Measurements from ENCODE around the gene HPSE2. TPM values are rescaled to one million over a fixed set of nuclear protein-coding genes. Genes with fewer than 3 reads are reported as not detected.

The HPSE2 gene
- total RNA-seq, 3 donors from 2014 or later, result 2.7 to 8.0 (median 5.9) TPM

GRCh38 chr10:98638920-98639319 lies 596.7 kb downstream of the HPSE2 start:
- H3K9me3 ChIP-seq, result no peaks in the 10 kb centered on the region
- no peaks in the 10 kb centered on the region for H3K4me1 ChIP-seq
- DNase-seq (ENCODE audit: low spot score in 2 of 2), result no peak
- TF ChIP-seq POLR2A (IDR thresholded peaks at IDR 0.05) (no peak), POLR2AphosphoS5 (IDR thresholded peaks at IDR 0.05) (no peak)
- TF ChIP-seq, protein P1, sequence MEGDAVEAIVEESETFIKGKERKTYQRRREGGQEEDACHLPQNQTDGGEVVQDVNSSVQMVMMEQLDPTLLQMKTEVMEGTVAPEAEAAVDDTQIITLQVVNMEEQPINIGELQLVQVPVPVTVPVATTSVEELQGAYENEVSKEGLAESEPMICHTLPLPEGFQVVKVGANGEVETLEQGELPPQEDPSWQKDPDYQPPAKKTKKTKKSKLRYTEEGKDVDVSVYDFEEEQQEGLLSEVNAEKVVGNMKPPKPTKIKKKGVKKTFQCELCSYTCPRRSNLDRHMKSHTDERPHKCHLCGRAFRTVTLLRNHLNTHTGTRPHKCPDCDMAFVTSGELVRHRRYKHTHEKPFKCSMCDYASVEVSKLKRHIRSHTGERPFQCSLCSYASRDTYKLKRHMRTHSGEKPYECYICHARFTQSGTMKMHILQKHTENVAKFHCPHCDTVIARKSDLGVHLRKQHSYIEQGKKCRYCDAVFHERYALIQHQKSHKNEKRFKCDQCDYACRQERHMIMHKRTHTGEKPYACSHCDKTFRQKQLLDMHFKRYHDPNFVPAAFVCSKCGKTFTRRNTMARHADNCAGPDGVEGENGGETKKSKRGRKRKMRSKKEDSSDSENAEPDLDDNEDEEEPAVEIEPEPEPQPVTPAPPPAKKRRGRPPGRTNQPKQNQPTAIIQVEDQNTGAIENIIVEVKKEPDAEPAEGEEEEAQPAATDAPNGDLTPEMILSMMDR (IDR thresholded peaks at IDR 0.05), result no peak
- intact Hi-C loops (cut with DNase I; ENCODE audit: low total_unique reads), result loop anchor here (1.0 kb wide), 1 partner anchor 10 kb away; no protein-coding TSS in a partner anchor
- no peak overlapping the region for H3K27ac ChIP-seq
- no peaks in the 10 kb centered on the region for H3K36me3 ChIP-seq
- no peak overlapping the region for H3K4me3 ChIP-seq
- H3K27me3 ChIP-seq, result no peaks in the 10 kb centered on the region

DNA sequence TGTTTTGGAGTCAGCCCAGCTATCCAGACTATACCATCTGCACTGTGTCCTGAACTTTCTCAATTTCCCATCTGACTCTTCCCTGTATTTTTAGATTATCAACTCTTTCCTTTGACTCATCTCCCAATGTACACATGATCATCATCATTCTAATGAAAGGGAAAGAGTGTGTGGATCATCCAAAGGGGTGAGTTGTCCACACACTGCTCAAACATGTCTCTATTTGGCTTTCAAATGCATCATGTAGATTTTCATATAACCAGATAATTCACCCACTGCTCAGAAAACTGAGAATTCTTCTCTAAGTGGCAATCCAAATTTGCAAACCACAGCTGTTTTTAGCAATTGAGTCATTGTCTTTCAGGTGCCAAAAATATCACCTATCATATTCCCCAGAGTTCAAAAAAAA lies 598.7 kb downstream of the HPSE2 start:
- Histone ChIP-seq H3K9me3 (no peaks in the 10 kb centered on the region), H3K4me3 (no peak overlapping the region), H3K4me1 (no peaks in the 10 kb centered on the region), H3K27me3 (no peaks in the 10 kb centered on the region), H3K36me3 (no peaks in the 10 kb centered on the region), H3K27ac (no peak overlapping the region)
- no peak for TF ChIP-seq POLR2A (IDR thresholded peaks at IDR 0.05)
- no peak for TF ChIP-seq POLR2AphosphoS5 (IDR thresholded peaks at IDR 0.05)
- DNase-seq (ENCODE audit: low spot score in 2 of 2), result no peak
- intact Hi-C loops (cut with DNase I; ENCODE audit: low total_unique reads), result no loop called here

DNA sequence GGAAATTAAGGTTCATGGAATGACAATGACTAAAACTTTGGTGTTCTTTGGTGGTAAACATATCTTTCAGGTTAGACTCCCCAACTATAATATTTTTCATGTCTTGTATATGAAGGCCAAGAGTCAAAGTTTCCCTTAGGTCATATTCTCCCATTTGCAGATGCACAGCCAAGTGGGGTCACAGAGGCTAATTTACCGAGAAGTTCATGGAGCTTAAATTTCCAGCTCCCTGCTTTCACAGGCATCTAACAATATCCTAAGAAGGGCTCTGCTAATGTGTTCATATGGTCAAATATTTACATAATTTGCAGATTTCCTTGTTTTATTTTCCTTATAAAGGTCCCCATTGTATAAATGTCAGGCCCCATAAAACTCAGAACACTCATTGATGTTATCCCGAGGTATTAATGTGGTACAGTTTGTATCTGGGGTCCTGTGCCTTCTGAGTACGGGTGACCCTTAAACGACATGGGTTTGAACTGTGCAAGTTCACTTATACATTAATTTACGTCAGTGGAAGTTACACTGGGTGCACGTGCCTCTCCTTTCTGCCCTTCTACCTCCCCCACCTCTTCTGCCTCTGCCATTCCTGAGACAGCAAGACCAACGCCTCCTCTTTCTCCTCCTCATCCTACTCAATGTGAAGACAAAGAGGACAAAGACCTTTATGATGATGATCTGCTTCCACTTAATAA lies 603.0 kb downstream of the HPSE2 start:
- intact Hi-C loops (cut with DNase I; ENCODE audit: low total_unique reads), result no loop called here
- no peak overlapping the region for H3K4me3 ChIP-seq
- no peak for TF ChIP-seq POLR2A (IDR thresholded peaks at IDR 0.05)
- TF ChIP-seq, protein P1 (IDR thresholded peaks at IDR 0.05), result no peak
- no peak for TF ChIP-seq POLR2AphosphoS5 (IDR thresholded peaks at IDR 0.05)
- H3K27ac ChIP-seq, result no peak overlapping the region
- H3K36me3 ChIP-seq, result no peaks in the 10 kb centered on the region
- H3K27me3 ChIP-seq, result no peaks in the 10 kb centered on the region
- H3K9me3 ChIP-seq, result no peaks in the 10 kb centered on the region
- no peak for DNase-seq (ENCODE audit: low spot score in 2 of 2)
- H3K4me1 ChIP-seq, result no peaks in the 10 kb centered on the region

GRCh38 chr10:98628206-98628605 lies 607.4 kb downstream of the HPSE2 start:
- no peaks in the 10 kb centered on the region for H3K36me3 ChIP-seq
- H3K4me1 ChIP-seq, result no peaks in the 10 kb centered on the region
- no peaks in the 10 kb centered on the region for H3K27me3 ChIP-seq
- DNase-seq (ENCODE audit: low spot score in 2 of 2), result no peak
- H3K9me3 ChIP-seq, result no peaks in the 10 kb centered on the region
- TF ChIP-seq POLR2AphosphoS5 (IDR thresholded peaks at IDR 0.05) (no peak), POLR2A (IDR thresholded peaks at IDR 0.05) (no peak)
- TF ChIP-seq, protein P1 (IDR thresholded peaks at IDR 0.05), result no peak
- intact Hi-C loops (cut with DNase I; ENCODE audit: low total_unique reads), result loop anchor here (10.0 kb wide), 1 partner anchor 1153 kb away; no protein-coding TSS in a partner anchor
- no peak overlapping the region for H3K4me3 ChIP-seq
- H3K27ac ChIP-seq, result no peak overlapping the region

GRCh38 chr10:98627711-98628110 lies 607.9 kb downstream of the HPSE2 start:
- no peaks in the 10 kb centered on the region for H3K27me3 ChIP-seq
- intact Hi-C loops (cut with DNase I; ENCODE audit: low total_unique reads), result loop anchor here (10.0 kb wide), 1 partner anchor 1153 kb away; no protein-coding TSS in a partner anchor
- TF ChIP-seq, protein P1 (IDR thresholded peaks at IDR 0.05), result no peak
- no peak for TF ChIP-seq POLR2AphosphoS5 (IDR thresholded peaks at IDR 0.05)
- TF ChIP-seq POLR2A (IDR thresholded peaks at IDR 0.05), result no peak

More at GRCh38 chr10:98627711-98628110, 607.9 kb downstream of the HPSE2 start:
- DNase-seq (ENCODE audit: low spot score in 2 of 2), result no peak
- Histone ChIP-seq H3K9me3 (no peaks in the 10 kb centered on the region), H3K27ac (no peak overlapping the region), H3K4me1 (no peaks in the 10 kb centered on the region), H3K36me3 (no peaks in the 10 kb centered on the region), H3K4me3 (no peak overlapping the region)
